Measurements from ENCODE around the gene EIF4G2.
A peak's percentile ranks its signal among the peaks of the same experiment; 100 is the strongest.
"Not testable (repeated sequence)": the region's sequence is repeated elsewhere in the genome, so short reads cannot be mapped to it uniquely, and the experiment has no call there.

EIF4G2 gene

DNA sequence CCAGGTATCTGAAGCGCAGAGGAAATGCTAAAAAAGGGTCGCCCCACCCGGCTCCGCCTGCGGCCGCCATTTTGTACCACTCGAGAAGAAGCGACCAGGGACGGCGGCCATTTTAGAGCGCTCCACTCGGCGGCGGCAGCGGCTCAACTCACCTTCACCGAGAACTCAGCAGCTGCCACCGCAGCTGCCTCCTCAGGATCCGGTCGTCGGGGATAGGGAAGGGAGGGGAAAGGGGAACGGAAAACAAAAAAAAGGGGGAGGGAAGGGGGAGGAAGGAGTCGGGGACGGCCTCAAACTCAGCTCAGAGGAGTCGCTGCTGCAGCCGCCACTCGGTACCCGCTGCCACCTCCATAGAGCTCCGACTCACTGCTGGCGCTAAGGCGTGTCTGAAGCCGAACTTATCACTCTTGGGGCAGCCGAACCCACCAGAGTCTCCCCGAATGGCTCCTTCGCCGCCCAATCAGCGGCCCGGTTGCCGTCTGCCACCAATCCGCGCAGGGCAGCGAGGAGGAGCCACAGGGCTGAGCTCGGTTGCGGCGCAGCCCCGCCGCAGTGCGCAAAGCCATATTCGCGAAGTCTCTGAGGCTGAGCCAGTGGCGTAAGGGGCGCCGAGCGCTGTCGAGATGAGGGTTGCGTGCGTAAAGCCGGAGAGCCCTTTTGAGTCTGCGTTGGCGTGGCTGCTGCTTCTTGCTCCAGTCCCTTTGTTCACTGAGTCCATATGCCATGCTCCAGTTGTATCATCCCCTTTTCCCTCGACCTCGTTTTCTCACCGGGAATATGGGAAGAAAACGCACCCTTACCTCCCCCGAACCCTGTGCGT is at the start of gene EIF4G2:
Gene EIF4G2 (minus strand): TSS at position 374 of the 820 bp plus-strand sequence.
- DNase-seq, result peak; percentile 75

DNA sequence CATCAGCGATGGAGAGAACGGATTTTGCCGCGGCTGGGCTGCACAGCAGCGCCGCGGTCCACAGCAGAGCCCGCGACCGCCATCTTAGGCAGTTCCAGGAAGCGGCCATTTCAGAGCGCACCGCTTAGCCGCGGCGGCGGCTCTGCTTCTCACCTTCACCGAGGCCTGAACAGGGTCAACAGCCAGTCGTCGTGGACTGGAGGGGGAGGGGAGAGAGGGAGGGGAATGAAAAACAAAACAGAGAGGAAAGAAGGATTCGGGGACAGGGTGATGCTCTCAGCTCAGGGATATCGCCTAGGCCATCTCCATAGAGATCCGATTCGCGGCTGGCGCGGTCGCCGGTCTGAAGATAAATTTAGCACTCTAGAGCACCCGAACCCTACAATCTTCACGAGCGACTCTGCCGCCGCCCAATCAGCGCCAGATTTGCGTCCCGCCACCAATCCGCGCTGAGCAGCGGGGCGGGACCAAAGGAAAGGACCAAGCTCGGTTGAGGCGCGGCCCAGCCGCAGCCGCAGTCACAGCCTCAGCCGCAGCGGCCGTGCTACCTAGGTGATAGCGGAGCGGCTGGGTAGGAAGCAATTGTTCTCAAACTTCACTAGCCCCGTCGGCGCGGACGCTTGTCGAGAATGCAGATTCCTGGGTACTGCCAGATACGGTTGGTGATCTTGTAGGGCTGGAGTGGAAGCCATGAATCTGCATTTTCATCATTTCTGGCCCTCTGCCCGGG is 49.1 kb upstream of the EIF4G2 start, which contains the start of gene ZBED5:
Gene ZBED5 (minus strand): TSS at position 345 of the 730 bp plus-strand sequence. CDS start 3,108 bp downstream, outside the sequence.
- peak; percentile 84 for DNase-seq

DNA sequence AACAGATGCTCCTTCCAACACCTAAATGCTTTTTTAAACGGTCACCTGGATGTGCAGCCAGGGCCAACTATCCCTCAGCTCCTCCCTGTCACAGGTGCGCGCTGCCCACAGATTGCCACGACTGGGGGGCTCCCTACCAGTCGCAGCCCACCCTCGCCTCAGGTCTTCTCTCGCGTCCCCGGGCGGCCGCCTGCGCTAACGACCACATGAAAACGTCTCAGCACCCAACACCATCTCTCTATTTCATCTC is 48.7 kb upstream of the EIF4G2 start:
- DNase-seq, result no peak

DNA sequence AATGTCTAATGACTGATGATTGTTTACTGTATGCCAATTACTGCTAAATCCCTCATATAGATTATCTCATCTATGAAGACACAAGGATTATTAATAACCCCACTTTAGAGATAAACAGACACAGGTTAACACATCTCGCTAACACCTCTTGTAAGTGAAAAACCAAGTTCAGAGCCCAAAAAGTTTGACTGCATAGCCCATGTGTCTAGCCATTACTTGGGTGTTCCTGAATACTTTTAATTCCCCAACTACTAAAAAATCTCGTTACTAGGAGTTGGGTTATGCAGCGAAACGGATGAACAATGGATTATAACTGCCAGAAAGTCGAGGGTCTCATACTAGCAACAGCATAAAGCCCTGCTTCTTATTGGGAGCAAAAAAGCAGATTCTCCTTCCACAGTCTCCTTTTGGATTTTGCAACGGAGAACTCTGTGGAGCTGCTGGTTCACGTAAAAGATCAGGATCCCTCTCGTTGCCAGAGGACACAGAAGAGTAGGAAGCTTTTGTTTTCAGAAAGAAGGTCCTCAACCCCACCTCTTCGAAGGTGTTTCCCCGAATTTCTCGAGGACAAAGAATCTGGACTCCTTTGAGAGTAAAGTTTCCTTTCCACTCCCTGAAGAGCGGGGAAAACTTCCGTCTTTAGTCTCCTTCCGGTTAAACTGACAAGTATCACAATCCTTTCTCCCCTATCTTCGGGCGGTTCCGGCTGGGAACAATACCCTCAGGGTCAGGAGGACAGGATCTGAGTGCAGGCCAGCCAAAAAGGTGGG is 48.1 kb upstream of the EIF4G2 start:
- DNase-seq, result no peak

DNA sequence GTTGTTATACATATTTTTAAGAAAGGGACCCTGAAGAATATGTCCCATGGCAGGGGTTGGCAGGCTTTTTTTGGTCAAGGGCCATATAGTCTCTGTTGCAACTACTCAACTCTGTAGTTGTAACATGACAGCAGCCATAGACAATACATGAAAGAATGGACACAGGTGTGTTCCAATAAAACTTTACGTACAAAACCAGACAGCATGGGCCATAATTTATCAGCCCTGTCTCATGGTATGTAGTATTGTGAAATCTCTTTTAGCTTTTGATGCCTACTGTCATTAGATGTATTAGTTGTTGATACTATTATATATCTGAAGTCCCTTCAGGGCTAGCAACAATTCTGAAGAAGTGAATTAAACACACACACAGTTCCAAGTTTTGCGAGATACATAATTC is 46.6 kb upstream of the EIF4G2 start:
- DNase-seq, result no peak

DNA sequence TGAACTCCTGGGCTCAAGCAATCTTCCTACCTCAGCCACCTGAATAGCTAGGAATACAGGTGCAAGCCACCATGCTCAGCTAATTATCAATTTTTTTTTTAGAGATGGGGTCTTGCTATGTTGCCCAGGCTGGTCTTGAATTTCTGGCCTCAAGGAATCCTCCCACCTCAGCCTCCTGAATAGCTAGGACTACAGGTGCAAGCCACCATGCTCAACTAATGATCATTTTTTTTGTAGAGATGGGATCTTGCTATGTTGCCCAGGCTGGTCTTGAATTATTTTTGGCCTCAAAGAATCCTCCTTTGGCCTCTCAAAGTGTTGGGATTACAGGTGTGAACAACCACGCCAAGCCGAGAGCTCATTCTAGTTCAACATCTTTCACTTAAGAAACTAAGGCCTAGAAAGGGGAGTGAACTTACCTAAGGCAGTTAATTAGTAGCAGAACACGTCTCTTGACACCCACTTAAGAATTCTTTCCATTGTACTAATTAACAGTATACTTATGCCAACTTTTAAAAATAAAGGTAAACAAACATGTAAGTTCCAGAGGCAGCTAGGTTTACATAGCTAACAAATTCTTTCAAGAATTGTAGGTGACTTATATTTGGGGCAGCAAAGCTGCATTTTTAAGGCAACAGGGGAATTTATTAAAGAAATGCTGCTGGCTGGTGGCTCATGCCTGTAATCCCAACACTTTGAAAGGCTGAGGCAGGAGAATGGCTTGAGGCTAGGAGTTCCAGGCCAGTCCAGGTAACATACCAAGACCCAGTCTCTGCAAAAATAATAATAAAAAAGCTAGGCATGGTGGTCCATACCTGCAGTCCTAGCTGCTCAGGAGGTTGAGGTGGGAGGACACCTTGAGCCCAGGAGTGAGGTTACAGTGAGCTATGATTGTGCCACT is 39.5 kb upstream of the EIF4G2 start:
- DNase-seq, result no peak

DNA sequence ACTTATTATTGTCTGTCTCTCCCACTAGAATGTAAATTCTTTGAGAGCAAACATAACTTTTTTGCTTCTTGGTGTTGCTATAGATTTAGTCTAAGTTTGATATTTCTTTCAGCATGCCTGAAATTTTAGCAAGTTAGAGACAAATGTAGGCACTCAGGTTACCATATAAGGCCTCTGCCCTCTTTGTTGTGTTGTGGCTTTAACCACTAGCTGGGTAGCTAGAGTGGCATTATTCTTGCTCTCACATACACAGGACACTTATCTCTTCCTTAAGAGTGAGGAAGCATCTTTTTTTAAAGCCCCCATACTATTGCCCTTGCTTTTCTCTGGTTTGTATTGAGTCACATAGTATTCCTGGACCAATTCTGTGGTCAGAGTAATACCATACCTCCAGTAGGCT is 37.9 kb upstream of the EIF4G2 start:
- DNase-seq, result no peak

DNA sequence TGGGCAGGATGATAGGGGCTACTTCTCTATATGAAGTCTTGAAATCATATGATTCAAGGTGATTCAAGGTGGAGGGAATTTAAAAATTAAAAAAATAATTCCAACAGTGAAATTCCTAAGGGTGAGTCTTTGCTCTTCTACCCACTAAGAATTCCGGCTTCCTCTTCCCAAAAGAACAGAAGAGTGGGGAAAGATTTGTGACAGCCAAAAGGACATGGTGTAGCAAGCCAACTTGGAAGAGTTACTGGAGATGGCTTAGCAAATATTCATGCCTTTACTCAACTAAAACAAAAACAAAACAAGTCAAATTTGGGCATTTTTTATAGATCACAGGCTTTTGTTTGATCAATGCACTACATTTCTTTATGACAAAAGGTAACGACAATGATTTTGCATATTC is 36.9 kb upstream of the EIF4G2 start:
- no peak for DNase-seq

DNA sequence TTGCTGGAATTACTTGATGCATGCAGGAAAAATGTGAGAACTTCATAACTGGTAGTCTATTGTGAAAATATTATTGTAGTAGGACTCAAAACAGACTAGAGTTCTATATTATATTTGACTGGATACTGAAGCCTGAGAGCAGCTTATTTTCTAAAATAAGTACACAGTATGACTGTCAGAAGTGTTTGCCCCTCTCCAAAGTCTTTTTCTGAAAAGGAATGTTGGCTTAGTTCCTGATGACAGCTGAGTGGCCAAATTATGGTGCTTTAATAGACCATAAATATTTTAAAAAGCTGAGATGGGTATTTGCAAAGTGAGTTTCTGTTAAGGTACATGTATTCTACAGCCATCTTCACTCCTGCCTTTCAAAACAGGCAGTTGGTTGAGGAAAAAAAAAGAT is 36.1 kb upstream of the EIF4G2 start:
- no peak for DNase-seq

DNA sequence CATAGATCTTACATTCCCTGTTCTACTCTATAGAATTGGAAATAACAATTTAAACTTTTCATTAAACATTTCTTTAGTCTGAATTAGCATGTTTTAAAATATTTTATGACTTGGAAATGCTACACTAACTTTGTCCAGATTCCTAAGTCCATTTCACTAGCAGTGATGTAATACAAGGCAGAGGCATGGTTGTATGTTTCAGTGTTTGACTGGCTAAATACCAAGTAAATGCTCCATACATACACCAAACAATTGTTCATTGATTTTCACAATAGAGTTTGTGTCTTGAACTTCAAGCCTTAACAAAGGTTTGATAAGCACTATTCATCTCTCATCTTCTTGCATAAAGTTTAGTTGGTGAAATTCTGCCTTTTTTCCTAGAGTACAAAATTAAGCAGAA is 35.6 kb upstream of the EIF4G2 start:
- no peak for DNase-seq

DNA sequence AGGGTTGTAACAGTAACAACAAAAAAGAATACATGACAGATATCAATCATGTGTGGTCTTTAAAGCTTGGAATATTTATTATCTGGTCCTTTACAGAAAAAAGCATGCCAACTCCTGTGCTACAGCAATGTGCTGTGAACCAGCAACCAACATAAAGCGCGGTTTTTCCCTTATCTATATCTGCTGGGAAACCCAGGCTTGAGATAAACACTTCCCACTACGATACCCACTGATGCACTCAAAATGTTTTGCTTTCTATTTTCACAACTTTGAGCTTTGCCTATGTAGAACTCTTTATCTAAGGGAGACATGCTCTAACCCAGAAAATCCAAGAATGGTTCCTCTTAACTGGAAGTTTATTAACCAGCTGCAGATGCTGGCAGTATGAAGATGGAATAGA is 30.2 kb upstream of the EIF4G2 start:
- no peak for DNase-seq

DNA sequence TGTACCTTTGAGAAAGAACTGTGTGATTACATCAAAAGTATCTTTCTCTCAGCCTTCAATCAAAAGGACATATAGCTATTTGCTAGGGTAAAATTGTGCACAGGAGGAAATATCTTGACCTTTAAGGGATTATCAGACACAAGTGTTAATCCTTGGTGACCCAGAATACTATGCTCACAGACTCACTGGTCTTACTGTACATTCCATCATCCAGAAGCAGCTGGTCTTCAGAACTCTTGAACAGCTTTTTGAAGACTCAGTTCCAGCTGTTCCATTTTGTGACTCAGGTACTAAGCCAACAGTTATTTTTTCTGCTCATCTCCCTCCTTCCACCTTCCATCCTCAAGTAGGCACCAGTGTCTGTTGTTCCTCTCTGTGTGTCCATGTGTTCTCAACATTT is 29.4 kb upstream of the EIF4G2 start:
- DNase-seq, result no peak

DNA sequence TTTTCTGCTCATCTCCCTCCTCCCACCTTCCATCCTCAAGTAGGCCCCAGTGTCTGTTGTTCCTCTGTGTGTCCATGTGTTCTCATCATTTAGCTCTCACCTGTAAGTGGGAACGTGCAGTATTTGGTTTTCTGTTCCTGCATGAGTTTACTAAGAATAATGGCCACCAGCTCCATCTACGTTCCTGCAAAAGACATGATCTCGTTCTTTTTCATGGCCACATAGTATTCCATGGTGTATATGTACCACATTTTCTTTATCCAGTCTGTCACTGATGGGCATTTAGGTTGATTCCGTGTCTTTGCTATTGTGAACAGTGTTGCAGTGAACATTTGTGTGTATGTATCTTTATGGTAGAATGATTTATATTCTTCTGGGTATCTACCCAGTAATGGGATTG is 28.2 kb upstream of the EIF4G2 start:
- not testable (repeated sequence) for DNase-seq

DNA sequence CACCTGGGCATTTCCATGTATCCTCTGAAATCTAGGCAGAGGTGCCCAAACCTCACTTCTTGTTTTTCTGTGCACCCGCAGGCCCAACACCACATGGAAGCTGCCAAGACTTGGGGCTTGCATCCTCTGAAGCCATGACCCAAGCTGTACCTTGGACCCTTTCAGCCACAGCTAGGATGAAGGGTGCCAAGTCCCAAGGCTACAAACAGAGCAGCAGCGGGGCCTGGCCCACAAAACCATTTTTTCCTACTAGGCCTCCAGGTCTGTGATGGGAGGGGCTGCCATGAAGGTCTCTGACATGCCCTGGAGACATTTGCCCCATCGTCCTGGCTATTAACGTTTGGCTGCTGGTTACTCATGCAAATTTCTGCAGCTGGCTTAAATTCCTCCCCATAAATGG is 20.4 kb upstream of the EIF4G2 start:
- DNase-seq, result no peak

DNA sequence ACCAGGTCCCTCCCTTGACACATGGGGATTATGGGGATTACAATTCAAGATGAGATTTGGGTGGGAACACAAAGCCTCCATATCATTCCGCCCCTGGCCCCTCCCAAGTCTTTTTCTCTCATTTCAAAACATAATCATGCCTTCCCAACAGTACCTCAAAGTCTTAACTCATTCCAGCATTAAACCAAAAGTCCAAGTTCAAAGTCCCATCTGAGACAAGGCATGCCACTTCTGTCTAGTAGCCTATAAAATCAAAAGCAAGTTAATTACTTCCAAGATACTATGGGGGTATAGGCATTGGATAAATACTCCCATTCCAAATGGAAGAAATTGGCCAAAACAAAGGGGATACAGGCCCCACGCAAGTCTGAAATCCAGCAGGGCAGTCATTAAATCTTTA is 19.7 kb upstream of the EIF4G2 start:
- no peak for DNase-seq

DNA sequence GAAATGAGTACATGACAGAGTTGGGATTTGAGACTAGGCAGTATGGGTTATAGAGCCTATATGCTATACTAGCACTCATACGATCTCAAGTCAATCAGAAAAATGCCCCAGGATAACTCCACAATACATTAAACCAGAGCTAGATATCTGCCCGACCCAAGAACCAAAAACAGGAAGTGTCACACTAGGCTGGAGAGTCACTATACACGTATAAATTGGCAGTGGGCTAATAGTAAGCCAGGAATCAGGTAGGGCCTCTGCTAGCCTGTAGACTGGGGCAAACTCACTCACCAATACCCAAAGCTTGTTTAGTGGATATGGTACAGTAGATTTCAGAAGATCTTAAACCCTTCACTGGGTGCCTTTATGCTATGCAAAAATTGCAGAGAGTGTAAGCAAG is 16.2 kb upstream of the EIF4G2 start:
- DNase-seq, result no peak

DNA sequence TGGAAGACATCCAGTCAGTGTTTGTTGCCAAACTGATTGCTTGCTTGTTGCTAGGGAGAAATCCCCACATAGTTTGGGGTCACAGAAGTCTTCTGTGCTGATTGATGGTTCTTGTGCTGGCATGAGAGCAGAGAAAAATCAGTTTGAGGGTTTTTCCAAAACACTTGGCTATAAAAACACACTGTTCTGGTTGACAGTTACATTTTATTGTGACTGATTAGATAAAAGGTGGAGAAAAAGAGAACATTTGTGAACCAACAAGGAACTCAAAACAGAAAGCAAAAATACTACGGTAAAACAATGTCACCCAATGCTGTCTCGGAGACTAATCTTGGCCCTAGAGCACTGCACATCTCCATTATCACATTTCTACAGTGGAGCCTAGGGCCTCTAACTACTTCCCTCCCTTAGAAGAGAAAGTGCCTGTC is 14.4 kb upstream of the EIF4G2 start:
- no peak for DNase-seq

DNA sequence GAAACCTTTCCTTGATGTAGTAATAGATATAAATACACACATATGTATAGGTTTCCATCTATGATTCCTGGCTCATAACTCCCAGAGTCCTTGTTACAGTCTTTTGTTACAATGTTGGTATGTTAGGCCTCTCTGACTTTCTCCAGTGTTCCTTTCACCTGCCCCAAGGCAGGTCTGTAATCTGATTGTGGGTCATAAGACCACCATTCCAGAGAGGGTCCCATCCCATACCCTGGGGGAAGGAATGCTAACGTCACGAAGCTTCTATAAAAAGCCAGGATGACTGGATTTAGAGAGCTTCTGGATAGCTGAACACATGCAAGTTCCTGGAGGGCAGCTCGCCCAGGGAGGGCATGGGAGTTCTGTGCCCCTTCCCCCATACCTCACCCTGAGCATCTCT is 13.8 kb upstream of the EIF4G2 start:
- DNase-seq, result not testable (repeated sequence)

DNA sequence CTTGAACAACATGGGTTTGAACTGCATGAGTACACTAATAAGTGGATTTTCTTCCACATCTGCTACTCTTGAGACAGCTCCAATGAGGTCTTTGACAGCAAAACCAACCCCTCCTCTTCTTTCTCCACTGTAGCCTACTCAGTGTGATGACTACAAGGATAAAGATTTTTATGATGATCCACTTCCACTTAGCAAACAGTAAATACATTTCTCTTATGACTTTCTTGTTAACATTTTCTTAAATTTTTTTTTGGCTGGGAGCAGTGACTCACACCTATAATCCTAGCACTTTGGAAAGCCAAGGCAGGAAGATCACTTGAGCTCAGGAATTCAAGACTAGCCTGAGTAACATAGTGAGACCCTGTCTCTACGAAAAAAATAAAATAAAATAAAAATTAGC is 9.9 kb upstream of the EIF4G2 start:
- DNase-seq, result no peak

DNA sequence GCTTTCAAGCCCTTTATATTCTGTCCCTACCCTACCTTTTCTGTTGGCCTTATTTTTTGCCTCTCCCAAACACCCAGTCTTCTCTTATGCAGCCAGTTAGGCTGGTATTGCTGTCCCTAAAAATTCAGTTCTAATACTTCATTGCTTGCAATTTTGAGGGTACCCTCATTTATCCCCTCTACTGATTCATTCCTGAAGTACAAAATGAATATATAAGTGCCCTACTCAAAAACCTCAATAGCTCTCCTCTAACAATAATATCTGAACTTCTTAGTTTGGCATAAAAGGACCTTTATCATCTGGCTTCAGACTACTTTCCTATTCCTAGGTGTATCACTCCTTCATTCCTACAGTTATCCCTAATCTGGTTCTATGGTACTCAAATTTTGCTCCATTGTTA is 5.2 kb upstream of the EIF4G2 start:
- no peak for DNase-seq

DNA sequence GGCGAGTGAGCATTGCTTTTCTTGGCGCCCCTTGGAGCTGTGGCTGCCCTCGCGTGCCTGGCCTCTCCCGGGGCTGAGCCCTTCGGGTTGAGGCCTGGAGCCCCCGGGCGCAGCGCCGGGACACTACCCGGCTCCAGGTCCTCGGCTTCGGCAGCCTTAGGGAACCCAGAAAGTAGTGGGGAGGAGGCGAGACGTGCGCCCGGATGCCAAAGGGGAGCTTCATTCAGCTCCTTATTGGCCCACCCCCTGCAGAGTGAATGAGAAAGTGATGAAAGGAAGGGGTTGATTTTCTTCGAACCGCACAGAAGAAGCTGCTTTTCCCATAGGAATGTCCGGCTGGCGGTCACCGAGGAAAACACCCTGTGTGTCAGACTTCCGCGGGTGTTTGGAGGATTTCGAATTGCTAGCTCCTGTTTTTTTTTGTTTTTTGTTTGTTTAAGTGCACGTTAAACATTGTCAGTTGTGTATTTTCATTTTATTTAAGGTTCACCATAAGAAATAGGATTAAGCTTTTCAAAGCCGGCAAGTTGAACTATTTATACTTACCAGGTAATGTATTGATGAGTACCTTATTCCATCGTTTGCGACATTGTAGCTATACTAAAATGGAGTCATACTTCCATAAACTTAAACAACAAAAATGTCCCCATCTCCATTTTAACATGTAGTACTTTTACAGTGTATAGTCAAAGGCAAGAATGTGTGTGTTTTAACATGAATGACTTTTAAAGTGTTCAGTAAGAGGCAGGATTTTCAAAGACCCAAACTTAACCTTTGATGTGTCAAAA is 841 bp upstream of the EIF4G2 start:
- DNase-seq, result no peak

DNA sequence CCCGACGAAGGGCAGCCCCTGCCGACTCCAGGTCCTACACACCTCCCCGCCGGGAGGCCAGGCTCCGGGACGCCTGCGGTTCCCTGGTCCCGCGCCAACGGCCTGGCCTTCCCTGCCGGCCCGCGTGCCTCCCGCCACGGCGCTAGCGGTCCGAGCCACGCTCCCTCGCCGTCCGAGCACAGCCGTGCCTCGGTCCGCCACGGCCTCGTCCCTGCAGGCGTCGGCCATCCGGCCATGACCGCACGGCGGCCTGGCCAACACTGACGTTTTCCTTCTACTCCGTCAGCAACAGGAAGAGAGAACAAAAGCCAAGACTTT is 532 bp downstream of the EIF4G2 start:
- DNase-seq, result no peak
